ENCODE data around the gene ANKDD1A.

DNA sequence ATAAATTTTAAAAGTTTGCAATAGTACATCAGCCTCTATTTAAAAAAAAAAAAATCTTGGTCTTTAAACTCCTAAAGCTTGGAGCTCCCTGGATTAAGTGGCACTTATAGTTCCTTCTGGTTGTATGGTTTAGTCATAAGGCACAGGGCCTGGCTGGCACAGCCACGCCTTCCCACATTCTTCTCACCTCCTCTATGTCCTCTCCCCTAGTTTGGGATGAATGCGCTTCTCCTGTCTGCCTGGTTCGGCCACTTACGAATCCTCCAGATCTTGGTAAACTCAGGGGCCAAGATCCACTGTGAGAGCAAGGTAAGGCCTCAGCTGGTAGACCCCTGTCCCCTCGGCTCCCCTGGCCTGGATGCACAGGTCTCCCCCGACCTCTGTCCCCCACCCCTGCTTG is 10.0 kb downstream of the ANKDD1A start:
- TF ChIP-seq, protein P1, sequence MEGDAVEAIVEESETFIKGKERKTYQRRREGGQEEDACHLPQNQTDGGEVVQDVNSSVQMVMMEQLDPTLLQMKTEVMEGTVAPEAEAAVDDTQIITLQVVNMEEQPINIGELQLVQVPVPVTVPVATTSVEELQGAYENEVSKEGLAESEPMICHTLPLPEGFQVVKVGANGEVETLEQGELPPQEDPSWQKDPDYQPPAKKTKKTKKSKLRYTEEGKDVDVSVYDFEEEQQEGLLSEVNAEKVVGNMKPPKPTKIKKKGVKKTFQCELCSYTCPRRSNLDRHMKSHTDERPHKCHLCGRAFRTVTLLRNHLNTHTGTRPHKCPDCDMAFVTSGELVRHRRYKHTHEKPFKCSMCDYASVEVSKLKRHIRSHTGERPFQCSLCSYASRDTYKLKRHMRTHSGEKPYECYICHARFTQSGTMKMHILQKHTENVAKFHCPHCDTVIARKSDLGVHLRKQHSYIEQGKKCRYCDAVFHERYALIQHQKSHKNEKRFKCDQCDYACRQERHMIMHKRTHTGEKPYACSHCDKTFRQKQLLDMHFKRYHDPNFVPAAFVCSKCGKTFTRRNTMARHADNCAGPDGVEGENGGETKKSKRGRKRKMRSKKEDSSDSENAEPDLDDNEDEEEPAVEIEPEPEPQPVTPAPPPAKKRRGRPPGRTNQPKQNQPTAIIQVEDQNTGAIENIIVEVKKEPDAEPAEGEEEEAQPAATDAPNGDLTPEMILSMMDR (IDR thresholded peaks at IDR 0.05) = no peak
- TF ChIP-seq POLR2AphosphoS5 (IDR thresholded peaks at IDR 0.05) = no peak
- no peak for TF ChIP-seq EP300 (IDR thresholded peaks at IDR 0.05)
- no peak for TF ChIP-seq POLR2A (IDR thresholded peaks at IDR 0.05)

All from stomach (tissue), 4 donors.